IMR-90 (cell line): ENCODE results near the gene DDX31. TPM values are rescaled to one million over a fixed set of nuclear protein-coding genes. Genes with fewer than 3 reads are reported as not detected.

Experiments
- ATAC-seq: fragments of 200-7000 bp; cut with Tn5 transposase; 2 replicates; pipeline ENCODE4 v1.9.1; 2020; ENCODE audit warnings: low read depth, mild to moderate bottlenecking, moderate library complexity
- BruUV-seq: library from RNA; stranded (reverse); fragments of 400-500 nt; replicated peaks from 2 replicates; lab custom pipeline; 2021; lab: Mats Ljungman, UMichigan
- CTCF ChIA-PET: fragments of 300-600 bp; formaldehyde crosslinking; extraction: SDS; loops from one replicate; lab custom pipeline; 2021; ENCODE audit warnings: antibody characterized with exemption; lab: Yijun Ruan, JAX
- POLR2A ChIA-PET: fragments of 300-600 bp; sonication (Branson Sonifier 250); formaldehyde crosslinking; loops from one replicate; lab custom pipeline; 2022; ENCODE audit warnings: antibody characterized with exemption; ENCODE audit not compliant: unreplicated experiment; lab: Charles Lee
- DNase-seq: peaks from one replicate; pipeline ENCODE4 v3.0.0; 2013
- H2AFZ ChIP-seq: replicated peaks from 2 replicates; pipeline ENCODE3; 2013; ENCODE audit warnings: low read length, mild to moderate bottlenecking; ENCODE audit not compliant: poor library complexity
- H2AK5ac ChIP-seq: 2 replicates; pipeline ENCODE4 v1.6.1; 2013; ENCODE audit warnings: low read depth, low read length, inconsistent platforms
- H2AK9ac ChIP-seq: replicated peaks from 2 replicates; pipeline ENCODE3; 2013; ENCODE audit warnings: mild to moderate bottlenecking, low read depth, low read length, moderate library complexity; ENCODE audit not compliant: poor library complexity
- H2BK120ac ChIP-seq: 2 replicates; pipeline ENCODE4 v1.6.1; 2013; ENCODE audit warnings: low read depth, low read length, inconsistent platforms
- H2BK15ac ChIP-seq: 3 replicates; pipeline ENCODE4 v1.6.1; 2013; ENCODE audit warnings: low read depth, low read length, inconsistent platforms
- H2BK20ac ChIP-seq: 2 replicates; pipeline ENCODE4 v1.6.1; 2013; ENCODE audit warnings: low read depth, mild to moderate bottlenecking, inconsistent platforms, low read length, moderate library complexity
- H2BK5ac ChIP-seq: 2 replicates; pipeline ENCODE4 v1.6.1; 2013; ENCODE audit warnings: mild to moderate bottlenecking, low read depth, low read length, inconsistent platforms; ENCODE audit not compliant: poor library complexity, severe bottlenecking
- H3K14ac ChIP-seq: replicated peaks from 2 replicates; pipeline ENCODE4 v1.6.1; 2013; ENCODE audit warnings: low read depth, low read length, inconsistent platforms
- H3K18ac ChIP-seq: 2 replicates; pipeline ENCODE4 v1.6.1; 2013; ENCODE audit warnings: low read depth, low read length, control low read depth
- H3K23ac ChIP-seq: 2 replicates; pipeline ENCODE4 v1.6.1; 2013; ENCODE audit warnings: low read depth, low read length, inconsistent platforms
- H3K27ac ChIP-seq: 2 replicates; pipeline ENCODE4 v1.5.1; 2013; ENCODE audit warnings: mild to moderate bottlenecking, control low read depth, low read length; ENCODE audit not compliant: insufficient read depth
- H3K27me3 ChIP-seq: 2 replicates; pipeline ENCODE4 v1.6.1; 2013; ENCODE audit warnings: low read length; ENCODE audit not compliant: control insufficient read depth, insufficient read depth
- H3K36me3 ChIP-seq: 2 replicates; pipeline ENCODE4 v1.6.1; 2013; ENCODE audit warnings: low read length, mixed read lengths; ENCODE audit not compliant: control insufficient read depth, insufficient read depth
- H3K4ac ChIP-seq: 2 replicates; pipeline ENCODE4 v1.6.1; 2013; ENCODE audit warnings: low read depth, low read length, inconsistent platforms
- H3K4me1 ChIP-seq: 2 replicates; pipeline ENCODE4 v1.6.1; 2013; ENCODE audit warnings: low read length, mixed read lengths; ENCODE audit not compliant: control insufficient read depth, insufficient read depth
- H3K4me2 ChIP-seq: 2 replicates; pipeline ENCODE4 v1.6.1; 2013; ENCODE audit warnings: low read depth, mild to moderate bottlenecking, control low read depth, low read length, moderate library complexity
- H3K4me3 ChIP-seq: 2 replicates; pipeline ENCODE4 v1.5.1; 2013; ENCODE audit warnings: low read depth, mild to moderate bottlenecking, control low read depth, low read length, moderate library complexity; ENCODE audit not compliant: insufficient read depth
- H3K56ac ChIP-seq: 2 replicates; pipeline ENCODE4 v1.6.1; 2013; ENCODE audit warnings: low read length, inconsistent platforms; ENCODE audit not compliant: insufficient read depth; ENCODE audit errors: extremely low read depth
- H3K79me1 ChIP-seq, 2 experiments: 2 replicates each; pipeline ENCODE4 v1.6.1; 2013; ENCODE audit warnings: low read length in 2 of 2, inconsistent platforms in 1 of 2, low read depth in 1 of 2
- H3K9ac ChIP-seq: 2 replicates; pipeline ENCODE4 v1.6.1; 2013; ENCODE audit warnings: low read depth, low read length, control low read depth
- H3K9me1 ChIP-seq: 2 replicates; pipeline ENCODE4 v1.6.1; 2013; ENCODE audit warnings: low read length, inconsistent platforms; ENCODE audit not compliant: insufficient read depth
- H3K9me3 ChIP-seq: 2 replicates; pipeline ENCODE4 v1.6.1; 2013; ENCODE audit warnings: low read length; ENCODE audit not compliant: control insufficient read depth, insufficient read depth
- H4K20me1 ChIP-seq: 2 replicates; pipeline ENCODE4 v1.6.1; 2013; ENCODE audit warnings: low read length, inconsistent platforms; ENCODE audit not compliant: insufficient read depth
- H4K5ac ChIP-seq: 2 replicates; pipeline ENCODE4 v1.6.1; 2013; ENCODE audit warnings: mild to moderate bottlenecking, low read depth, low read length, control low read depth
- H4K8ac ChIP-seq, 2 experiments: 2 replicates each; pipeline ENCODE4 v1.6.1; 2013; ENCODE audit warnings: low read depth in 2 of 2, low read length in 2 of 2, control low read depth in 1 of 2, inconsistent platforms in 1 of 2
- H4K91ac ChIP-seq: 2 replicates; pipeline ENCODE4 v1.6.1; 2013; ENCODE audit warnings: low read depth, low read length, inconsistent platforms; ENCODE audit not compliant: insufficient read depth
- BHLHE40 ChIP-seq: fragments of 150-350 bp; IDR thresholded peaks from 2 replicates; pipeline ENCODE4 v1.6.1; 2016; ENCODE audit warnings: mild to moderate bottlenecking, low read depth, low read length
- CEBPB ChIP-seq: IDR thresholded peaks from 2 replicates; pipeline ENCODE4 v1.6.1; 2012; ENCODE audit warnings: low read depth, low read length, improper control_type of control experiment
- CHD1 ChIP-seq: IDR thresholded peaks from 2 replicates; pipeline ENCODE4 v1.6.1; 2012; ENCODE audit warnings: low read depth, low read length, improper control_type of control experiment
- CTCF ChIP-seq: conservative IDR thresholded peaks from 2 replicates; pipeline ENCODE4 v1.5.1; 2012; ENCODE audit warnings: mild to moderate bottlenecking, low read depth, low read length, improper control_type of control experiment
- ELK1 ChIP-seq: fragments of 150-350 bp; IDR thresholded peaks from 2 replicates; pipeline ENCODE4 v1.6.1; 2016; ENCODE audit warnings: low read depth, mild to moderate bottlenecking, low read length, moderate library complexity, borderline replicate concordance
- FOS ChIP-seq: fragments of 150-350 bp; IDR thresholded peaks from 2 replicates; pipeline ENCODE4 v1.6.1; 2016; ENCODE audit warnings: low read depth, low read length
- MAFK ChIP-seq: IDR thresholded peaks from 2 replicates; pipeline ENCODE4 v1.6.1; 2012; ENCODE audit warnings: low read depth, low read length, improper control_type of control experiment
- MAZ ChIP-seq: IDR thresholded peaks from 2 replicates; pipeline ENCODE4 v1.6.1; 2012; ENCODE audit warnings: low read depth, mild to moderate bottlenecking, low read length, improper control_type of control experiment, moderate library complexity, borderline replicate concordance
- NFE2L2 ChIP-seq: fragments of 150-350 bp; IDR thresholded peaks from 2 replicates; pipeline ENCODE4 v1.6.1; 2016; ENCODE audit warnings: low read depth, mild to moderate bottlenecking, low read length
- POLR2A ChIP-seq: IDR thresholded peaks from 2 replicates; pipeline ENCODE4 v1.6.1; 2012; ENCODE audit warnings: mild to moderate bottlenecking, low read depth, low read length
- RAD21 ChIP-seq: IDR thresholded peaks from 2 replicates; pipeline ENCODE4 v1.6.1; 2012; ENCODE audit warnings: low read length, improper control_type of control experiment
- RCOR1 ChIP-seq: IDR thresholded peaks from 2 replicates; pipeline ENCODE4 v1.6.1; 2012; ENCODE audit warnings: mild to moderate bottlenecking, low read length, improper control_type of control experiment; ENCODE audit not compliant: insufficient replicate concordance
- RFX5 ChIP-seq: IDR thresholded peaks from 2 replicates; pipeline ENCODE4 v1.8.0; 2012; ENCODE audit warnings: low read depth, mild to moderate bottlenecking, low read length, moderate library complexity
- SMC3 ChIP-seq: fragments of 150-350 bp; IDR thresholded peaks from 2 replicates; pipeline ENCODE4 v1.6.1; 2016; ENCODE audit warnings: low read depth, mild to moderate bottlenecking, antibody characterized with exemption, low read length, moderate library complexity
- USF2 ChIP-seq: fragments of 150-350 bp; IDR thresholded peaks from 2 replicates; pipeline ENCODE4 v1.6.1; 2017; ENCODE audit warnings: mild to moderate bottlenecking, antibody characterized with exemption, low read length, low read depth
- WGBS, 2 experiments: methylation state at CpG; one replicate each; pipeline versions ENCODE4 v1.1.5 to v1.1.7; 2013; ENCODE audit warnings: missing lambda C conversion rate in 2 of 2; ENCODE audit not compliant: insufficient read length in 1 of 2; ENCODE audit errors: extremely low coverage in 2 of 2; 5-methylcytosine and 5-hydroxymethylcytosine counted together
- dilution Hi-C: fragments of 300-500 bp; cut with HindIII; formaldehyde crosslinking; loops from one replicate; pipeline ENCODE4 v1.14.3; 2018; ENCODE audit warnings: low sequenced_read_pairs; ENCODE audit not compliant: unreplicated experiment
- in situ Hi-C: fragments of 300-500 bp; cut with MboI; formaldehyde crosslinking; loops from 3 replicates; pipeline ENCODE4 v1.14.3; 2019; ENCODE audit warnings: low sequenced_read_pairs, inconsistent platforms, mixed read lengths
- intact Hi-C: fragments of 100-400 bp; cut with micrococcal nuclease; formaldehyde crosslinking; loops from 2 replicates; pipeline ENCODE4 v1.10.0; 2022
- polyA plus RNA-seq, 3 experiments: library from polyadenylated mRNA; depleted of rRNA; stranded (reverse); fragments of >200 nt; gene quantifications; 2 replicates each; pipeline ENCODE4 v1.2.3, GENCODE V29; 2012; ENCODE audit warnings: low replicate concordance in 1 of 3
- total RNA-seq: library from RNA; depleted of rRNA; stranded (reverse); fragments of >200 nt; gene quantifications from 2 replicates; pipeline ENCODE4 v1.2.3, GENCODE V29; 2012

Gene DDX31
- total and polyA plus RNA-seq, 2 of the 4 experiments (the other 2 are of a cell fraction): 10.7 to 14.0 TPM

- CTCF ChIA-PET: no interaction called here
- H2BK5ac ChIP-seq: no peak overlapping the region
- no peak overlapping the region for H4K5ac ChIP-seq
- H3K27ac ChIP-seq: no peak overlapping the region
- H3K27me3 ChIP-seq: peaks cover 77% of the 10 kb centered on the region
- H3K9me1 ChIP-seq: no peaks in the 10 kb centered on the region; the same call in 1 of the 2 replicates
- H3K79me1 ChIP-seq: no peaks in the 10 kb centered on the region
- dilution Hi-C loops (no loop called here), intact Hi-C loops (no loop called here), in situ Hi-C loops (no loop called here)
- no peak for DNase-seq
- no peak overlapping the region for H2BK15ac ChIP-seq
- no peaks in the 10 kb centered on the region; the same call in 1 of the 2 replicates for H3K4me1 ChIP-seq
- H3K56ac ChIP-seq: no peak overlapping the region
- H2AK9ac ChIP-seq: peak overlapping the region; percentile 50
- H4K8ac ChIP-seq: no peak overlapping the region
- H3K4ac ChIP-seq: no peak overlapping the region
- no peak overlapping the region for H3K4me3 ChIP-seq
- BruUV-seq: no TSS peak
- no peak overlapping the region for H2BK20ac ChIP-seq
- H3K23ac ChIP-seq: no peak overlapping the region
- peaks cover 2% of the 10 kb centered on the region for H3K9me3 ChIP-seq
- H4K20me1 ChIP-seq: peaks cover 46% of the 10 kb centered on the region
- no peak overlapping the region for H2AFZ ChIP-seq
- no peak overlapping the region for H4K91ac ChIP-seq
- H3K14ac ChIP-seq: no peak overlapping the region
- H3K4me2 ChIP-seq: no peak overlapping the region
- no peak overlapping the region for H3K9ac ChIP-seq
- no peak overlapping the region for H3K18ac ChIP-seq
- H2BK120ac ChIP-seq: no peak overlapping the region
- no peak overlapping the region for H2AK5ac ChIP-seq
- POLR2A ChIA-PET: no interaction called here
- H3K36me3 ChIP-seq: peaks cover 4% of the 10 kb centered on the region; the same call in 1 of the 2 replicates
- ATAC-seq: 0 out of 2 replicates have a peak, but pooled peaks have one; percentile 10
- 3% methylated on average over 27 of the region's 83 CpGs; no CpG with 5 or more reads in 1 of the 2 experiments for WGBS, 2 experiments
- TF ChIP-seq MAFK (no peak), USF2 (no peak), MAZ (no peak), ELK1 (no peak), SMC3 (no peak), RFX5 (no peak), RCOR1 (no peak), CEBPB (no peak), BHLHE40 (no peak), NFE2L2 (no peak), CTCF (no peak), FOS (no peak), POLR2A (no peak), CHD1 (no peak), RAD21 (no peak)
These were observed 80.4 kb downstream of the DDX31 start for GRCh38 chr9:132589148-132590036.
